ENCODE results near the gene CHCHD3. TPM values are rescaled to one million over a fixed set of nuclear protein-coding genes. Genes with fewer than 3 reads are reported as not detected.

Gene CHCHD3
- total and polyA plus RNA-seq, 2 experiments from 2014 or later: 65.3 to 68.5 TPM

- no peaks in the 10 kb centered on the region for H3K9me2 ChIP-seq (replicated peaks; ENCODE audit: insufficient read depth)
- no peak overlapping the region for H3K27ac ChIP-seq
- H3K4me1 ChIP-seq (ENCODE audit: insufficient read depth): peaks cover 9% of the 10 kb centered on the region
- H3K9me3 ChIP-seq (ENCODE audit: low read depth): no peaks in the 10 kb centered on the region
- TF ChIP-seq, protein P1, sequence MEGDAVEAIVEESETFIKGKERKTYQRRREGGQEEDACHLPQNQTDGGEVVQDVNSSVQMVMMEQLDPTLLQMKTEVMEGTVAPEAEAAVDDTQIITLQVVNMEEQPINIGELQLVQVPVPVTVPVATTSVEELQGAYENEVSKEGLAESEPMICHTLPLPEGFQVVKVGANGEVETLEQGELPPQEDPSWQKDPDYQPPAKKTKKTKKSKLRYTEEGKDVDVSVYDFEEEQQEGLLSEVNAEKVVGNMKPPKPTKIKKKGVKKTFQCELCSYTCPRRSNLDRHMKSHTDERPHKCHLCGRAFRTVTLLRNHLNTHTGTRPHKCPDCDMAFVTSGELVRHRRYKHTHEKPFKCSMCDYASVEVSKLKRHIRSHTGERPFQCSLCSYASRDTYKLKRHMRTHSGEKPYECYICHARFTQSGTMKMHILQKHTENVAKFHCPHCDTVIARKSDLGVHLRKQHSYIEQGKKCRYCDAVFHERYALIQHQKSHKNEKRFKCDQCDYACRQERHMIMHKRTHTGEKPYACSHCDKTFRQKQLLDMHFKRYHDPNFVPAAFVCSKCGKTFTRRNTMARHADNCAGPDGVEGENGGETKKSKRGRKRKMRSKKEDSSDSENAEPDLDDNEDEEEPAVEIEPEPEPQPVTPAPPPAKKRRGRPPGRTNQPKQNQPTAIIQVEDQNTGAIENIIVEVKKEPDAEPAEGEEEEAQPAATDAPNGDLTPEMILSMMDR (IDR thresholded peaks at IDR 0.05; ENCODE audit: poor library complexity): no peak
- TF ChIP-seq EZH2 (IDR thresholded peaks at IDR 0.05; ENCODE audit: borderline replicate concordance) (no peak), EZH2phosphoT487 (IDR thresholded peaks at IDR 0.05; ENCODE audit: low read depth, severe bottlenecking, unreplicated experiment) (no peak)
- peaks cover 10% of the 10 kb centered on the region for H4K20me1 ChIP-seq (ENCODE audit: insufficient read depth, poor library complexity, severe bottlenecking)
- WGBS (ENCODE audit: low lambda C conversion rate, missing lambda C conversion rate): 89% methylated on average over 4 of the region's 4 CpGs
- no peak for DNase-seq (ENCODE audit: low spot score)
- peaks cover 73% of the 10 kb centered on the region for H3K79me2 ChIP-seq
- H3K36me3 ChIP-seq (replicated peaks; ENCODE audit: insufficient read depth, low read depth): no peaks in the 10 kb centered on the region
- H3K27me3 ChIP-seq: no peaks in the 10 kb centered on the region
- H3K4me2 ChIP-seq: no peak overlapping the region
- H3K4me3 ChIP-seq: no peak overlapping the region
- H2AFZ ChIP-seq: no peak overlapping the region
Observed at GRCh38 chr7:133048589-133048988, 33.3 kb downstream of the CHCHD3 start.

- Histone ChIP-seq H3K4me2 (no peak overlapping the region), H3K27ac (no peak overlapping the region), H3K4me1 (ENCODE audit: insufficient read depth) (peaks cover 9% of the 10 kb centered on the region), H4K20me1 (ENCODE audit: insufficient read depth, poor library complexity, severe bottlenecking) (peaks cover 10% of the 10 kb centered on the region), H3K79me2 (peaks cover 70% of the 10 kb centered on the region), H3K27me3 (no peaks in the 10 kb centered on the region), H3K36me3 (replicated peaks; ENCODE audit: insufficient read depth, low read depth) (no peaks in the 10 kb centered on the region), H3K9me3 (ENCODE audit: low read depth) (no peaks in the 10 kb centered on the region), H3K4me3 (no peak overlapping the region), H2AFZ (no peak overlapping the region), H3K9me2 (replicated peaks; ENCODE audit: insufficient read depth) (no peaks in the 10 kb centered on the region)
- TF ChIP-seq, protein P1 (IDR thresholded peaks at IDR 0.05; ENCODE audit: poor library complexity): no peak
- no peak for DNase-seq (ENCODE audit: low spot score)
- WGBS (ENCODE audit: low lambda C conversion rate, missing lambda C conversion rate): 90% methylated on average over 2 of the region's 2 CpGs
Observed at GRCh38 chr7:133047321-133047720, 34.6 kb downstream of the CHCHD3 start.

- H3K36me3 ChIP-seq (replicated peaks; ENCODE audit: insufficient read depth, low read depth): no peaks in the 10 kb centered on the region
- no peak overlapping the region for H3K4me3 ChIP-seq
- H2AFZ ChIP-seq: no peak overlapping the region
- no peak overlapping the region for H3K27ac ChIP-seq
- H3K9me3 ChIP-seq (ENCODE audit: low read depth): no peaks in the 10 kb centered on the region
- H3K9me2 ChIP-seq (replicated peaks; ENCODE audit: insufficient read depth): no peaks in the 10 kb centered on the region
- no peak for TF ChIP-seq EZH2phosphoT487 (IDR thresholded peaks at IDR 0.05; ENCODE audit: low read depth, severe bottlenecking, unreplicated experiment)
- TF ChIP-seq EZH2 (IDR thresholded peaks at IDR 0.05; ENCODE audit: borderline replicate concordance): no peak
- TF ChIP-seq, protein P1 (IDR thresholded peaks at IDR 0.05; ENCODE audit: poor library complexity): no peak
- 62% methylated on average over 9 of the region's 9 CpGs for WGBS (ENCODE audit: low lambda C conversion rate, missing lambda C conversion rate)
- H3K4me2 ChIP-seq: no peak overlapping the region
- no peaks in the 10 kb centered on the region for H4K20me1 ChIP-seq (ENCODE audit: insufficient read depth, poor library complexity, severe bottlenecking)
- H3K4me1 ChIP-seq (ENCODE audit: insufficient read depth): no peaks in the 10 kb centered on the region
- DNase-seq (ENCODE audit: low spot score): no peak
- H3K79me2 ChIP-seq: peaks cover 69% of the 10 kb centered on the region
- no peaks in the 10 kb centered on the region for H3K27me3 ChIP-seq
Observed at GRCh38 chr7:133044722-133045473, 37.0 kb downstream of the CHCHD3 start.

All from hepatocyte (in vitro differentiated cells).